Stimulated activated CD4-positive, alpha-beta T cell treated with anti-CD3 and anti-CD28 coated beads, Interleukin-1b, Interleukin-23, amount 100 ng/mL, for 48 hours (primary cell): ENCODE data around the gene BCL11A.
A peak's percentile ranks its signal among the peaks of the same experiment; 100 is the strongest.

Source experiments
- DNase-seq: peaks from one replicate; pipeline ENCODE4 v3.0.0-alpha.2; 2020

The BCL11A gene

GRCh38 chr2:60558536-60558935, 5.1 kb upstream of the BCL11A start:
- DNase-seq, result no peak

GRCh38 chr2:60557486-60557864, 4.0 kb upstream of the BCL11A start:
- no peak for DNase-seq

- no peak for DNase-seq
Observed at GRCh38 chr2:60556576-60557485, 3.4 kb upstream of the BCL11A start.

GRCh38 chr2:60556175-60556574, 2.7 kb upstream of the BCL11A start:
- DNase-seq, result no peak

- DNase-seq, result no peak
Observed at GRCh38 chr2:60555783-60556139, 2.3 kb upstream of the BCL11A start.

- peak; percentile 53 for DNase-seq
Observed at GRCh38 chr2:60555066-60555782, 1.8 kb upstream of the BCL11A start.

GRCh38 chr2:60554646-60555065, 1.2 kb upstream of the BCL11A start:
- no peak for DNase-seq

GRCh38 chr2:60554074-60554645, 706 bp upstream of the BCL11A start:
- no peak for DNase-seq

- DNase-seq, result no peak
Observed at GRCh38 chr2:60552851-60553494, 481 bp downstream of the BCL11A start.

- DNase-seq, result no peak
Observed at GRCh38 chr2:60552078-60552850, 1.2 kb downstream of the BCL11A start.

- DNase-seq, result no peak
Observed at GRCh38 chr2:60551240-60552077, 2.0 kb downstream of the BCL11A start.

- no peak for DNase-seq
Observed at GRCh38 chr2:60550984-60551239, 2.5 kb downstream of the BCL11A start.

GRCh38 chr2:60550178-60550983, 3.1 kb downstream of the BCL11A start:
- DNase-seq, result peak; percentile 44

GRCh38 chr2:60549928-60550177, 3.6 kb downstream of the BCL11A start:
- no peak for DNase-seq

GRCh38 chr2:60549238-60549927, 4.1 kb downstream of the BCL11A start:
- no peak for DNase-seq

- DNase-seq, result no peak
Observed at GRCh38 chr2:60548845-60549237, 4.6 kb downstream of the BCL11A start.

- no peak for DNase-seq
Observed at GRCh38 chr2:60548311-60548710, 5.1 kb downstream of the BCL11A start.

GRCh38 chr2:60547841-60548240, 5.6 kb downstream of the BCL11A start:
- no peak for DNase-seq

- DNase-seq, result no peak
Observed at GRCh38 chr2:60546756-60547420, 6.6 kb downstream of the BCL11A start.

- no peak for DNase-seq
Observed at GRCh38 chr2:60544954-60545560, 8.4 kb downstream of the BCL11A start.
